HCT116 (cell line): ENCODE results near the gene COX6B2.

Experiments used
- CTCF ChIP-seq, 3 experiments: fragments of 200-600 bp in 1 of 3; sonication (generic) in 1 of 3; IDR thresholded peaks in 2 of 3; conservative IDR thresholded peaks in 1 of 3; 2 replicates each; pipeline ENCODE4 v1.5.1; 2012 to 2017; ENCODE audit warnings: low read depth in 2 of 3, low read length in 2 of 3, antibody characterized with exemption in 1 of 3, borderline replicate concordance in 1 of 3, control low read depth in 1 of 3, mild to moderate bottlenecking in 1 of 3, mixed read lengths in 1 of 3, mixed run types in 1 of 3, moderate library complexity in 1 of 3; ENCODE audit not compliant: insufficient read depth in 1 of 3
- EZH2 ChIP-seq: fragments of 200-600 bp; sonication (generic); IDR thresholded peaks from 2 replicates; pipeline ENCODE4 v1.6.1; 2017; ENCODE audit warnings: antibody characterized with exemption, mixed run types
- MAX ChIP-seq: IDR thresholded peaks from 2 replicates; pipeline ENCODE4 v1.6.1; 2012
- POLR2A ChIP-seq: IDR thresholded peaks from 2 replicates; pipeline ENCODE4 v1.7.0; 2011; ENCODE audit warnings: borderline replicate concordance; ENCODE audit not compliant: insufficient read depth, insufficient read length; ENCODE audit errors: extremely low read depth
- POLR2AphosphoS5 ChIP-seq: IDR thresholded peaks from 2 replicates; pipeline ENCODE4 v1.6.1; 2011; ENCODE audit warnings: mild to moderate bottlenecking, low read depth, low read length, moderate library complexity
- RAD21 ChIP-seq: IDR thresholded peaks from 2 replicates; pipeline ENCODE4 v1.6.1; 2012; ENCODE audit warnings: low read depth, mild to moderate bottlenecking
- REST ChIP-seq: IDR thresholded peaks from 2 replicates; pipeline ENCODE4 v1.6.1; 2012; ENCODE audit warnings: low read depth
- SRF ChIP-seq: IDR thresholded peaks from 2 replicates; pipeline ENCODE4 v1.6.1; 2012; ENCODE audit warnings: low read depth
- YY1 ChIP-seq: IDR thresholded peaks from 2 replicates; pipeline ENCODE4 v1.6.1; 2011; ENCODE audit warnings: low read length, low read depth, moderate library complexity, mild to moderate bottlenecking; ENCODE audit not compliant: insufficient replicate concordance; ENCODE audit errors: extremely low read depth
- ZNF274 ChIP-seq: fragments of 200-500 bp; sonication (Bioruptor generic); IDR thresholded peaks from 2 replicates; pipeline ENCODE4 v1.6.1; 2014; ENCODE audit warnings: mild to moderate bottlenecking, low read depth, low read length, inconsistent platforms

GRCh38 chr19:55316646-55317045 lies 37.9 kb downstream of the COX6B2 start:
- no peak for TF ChIP-seq REST
- no peak for TF ChIP-seq CTCF (IDR thresholded peaks at IDR 0.05 in 2 of 3, conservative IDR thresholded peaks at IDR 0.05 in 1 of 3; ENCODE audit: borderline replicate concordance in 1 of 3, insufficient read depth in 1 of 3, low read depth in 2 of 3, low read length in 2 of 3)
- no peak for TF ChIP-seq ZNF274
- TF ChIP-seq SRF: no peak
- TF ChIP-seq POLR2A: no peak
- no peak for TF ChIP-seq EZH2
- TF ChIP-seq POLR2AphosphoS5: no peak
- no peak for TF ChIP-seq YY1
- no peak for TF ChIP-seq MAX
- no peak for TF ChIP-seq RAD21
